Hepatocyte (in vitro differentiated cells): ENCODE results near the gene VAV1.
"Not testable (repeated sequence)": the region's sequence is repeated elsewhere in the genome, so short reads cannot be mapped to it uniquely, and the experiment has no call there.

Experiments used
- EZH2 ChIP-seq: fragments of 200-600 bp; sonication (generic); IDR thresholded peaks from 2 replicates; pipeline ENCODE4 v1.6.1; 2016; ENCODE audit warnings: antibody characterized with exemption, mild to moderate bottlenecking, borderline replicate concordance
- TF ChIP-seq, protein P1 (sequence below): fragments of 200-600 bp; sonication (generic); IDR thresholded peaks from 2 replicates; pipeline ENCODE4 v1.5.1; 2016; ENCODE audit warnings: antibody characterized with exemption, mild to moderate bottlenecking; ENCODE audit not compliant: poor library complexity

DNA sequence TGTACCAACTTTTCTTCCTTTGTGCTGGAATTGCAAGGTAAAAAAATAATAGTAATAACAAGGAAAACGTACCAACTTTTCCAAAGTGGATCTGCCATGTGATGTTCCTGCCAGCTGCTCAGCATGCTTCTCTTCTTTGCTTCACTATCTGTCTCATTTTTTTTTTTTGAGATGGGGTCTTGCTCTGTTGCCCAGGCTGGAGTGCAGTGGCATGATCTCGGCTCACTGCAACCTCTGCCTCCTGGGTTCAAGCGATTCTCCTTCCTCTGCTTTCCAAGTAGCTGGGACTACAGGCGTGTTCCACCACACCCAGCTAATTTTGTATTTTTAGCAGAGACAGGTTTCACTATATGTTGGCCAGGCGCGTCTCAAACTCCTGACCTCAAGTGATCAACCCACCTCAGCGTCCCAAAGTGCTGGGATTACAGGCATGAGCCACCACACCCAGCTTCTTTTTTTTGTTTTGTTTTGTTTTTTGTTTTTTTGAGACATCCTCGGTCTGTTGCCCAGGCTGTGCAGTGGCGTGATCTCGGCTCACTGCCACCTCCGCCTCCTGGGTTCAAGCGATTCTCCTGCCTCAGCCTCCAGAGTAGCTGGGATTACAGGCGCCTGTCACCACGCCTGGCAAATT, 27.8 kb downstream of the VAV1 start:
- TF ChIP-seq, protein P1, sequence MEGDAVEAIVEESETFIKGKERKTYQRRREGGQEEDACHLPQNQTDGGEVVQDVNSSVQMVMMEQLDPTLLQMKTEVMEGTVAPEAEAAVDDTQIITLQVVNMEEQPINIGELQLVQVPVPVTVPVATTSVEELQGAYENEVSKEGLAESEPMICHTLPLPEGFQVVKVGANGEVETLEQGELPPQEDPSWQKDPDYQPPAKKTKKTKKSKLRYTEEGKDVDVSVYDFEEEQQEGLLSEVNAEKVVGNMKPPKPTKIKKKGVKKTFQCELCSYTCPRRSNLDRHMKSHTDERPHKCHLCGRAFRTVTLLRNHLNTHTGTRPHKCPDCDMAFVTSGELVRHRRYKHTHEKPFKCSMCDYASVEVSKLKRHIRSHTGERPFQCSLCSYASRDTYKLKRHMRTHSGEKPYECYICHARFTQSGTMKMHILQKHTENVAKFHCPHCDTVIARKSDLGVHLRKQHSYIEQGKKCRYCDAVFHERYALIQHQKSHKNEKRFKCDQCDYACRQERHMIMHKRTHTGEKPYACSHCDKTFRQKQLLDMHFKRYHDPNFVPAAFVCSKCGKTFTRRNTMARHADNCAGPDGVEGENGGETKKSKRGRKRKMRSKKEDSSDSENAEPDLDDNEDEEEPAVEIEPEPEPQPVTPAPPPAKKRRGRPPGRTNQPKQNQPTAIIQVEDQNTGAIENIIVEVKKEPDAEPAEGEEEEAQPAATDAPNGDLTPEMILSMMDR = not testable (repeated sequence)
- TF ChIP-seq EZH2 = not testable (repeated sequence)
